ENCODE data around the gene DPPA4.
A peak's percentile ranks its signal among the peaks of the same experiment; 100 is the strongest.

- TF ChIP-seq CTCF (IDR thresholded peaks at IDR 0.05; ENCODE audit: low read depth, low read length) = peak; percentile 15
- no peak for TF ChIP-seq POLR2A (IDR thresholded peaks at IDR 0.05; ENCODE audit: extremely low read depth, insufficient read length)
These were observed 32.2 kb upstream of the DPPA4 start for GRCh38 chr3:109369510-109369909.

Data from NB4 (cell line).